GM12872 (cell line): ENCODE results near the gene LSG1.

Source experiments
- TF ChIP-seq, protein P1 (sequence below): IDR thresholded peaks from 3 replicates; pipeline ENCODE4 v1.5.1; 2011; ENCODE audit warnings: low read depth, mild to moderate bottlenecking, low read length, moderate library complexity; ENCODE audit not compliant: insufficient read depth

LSG1 gene

DNA sequence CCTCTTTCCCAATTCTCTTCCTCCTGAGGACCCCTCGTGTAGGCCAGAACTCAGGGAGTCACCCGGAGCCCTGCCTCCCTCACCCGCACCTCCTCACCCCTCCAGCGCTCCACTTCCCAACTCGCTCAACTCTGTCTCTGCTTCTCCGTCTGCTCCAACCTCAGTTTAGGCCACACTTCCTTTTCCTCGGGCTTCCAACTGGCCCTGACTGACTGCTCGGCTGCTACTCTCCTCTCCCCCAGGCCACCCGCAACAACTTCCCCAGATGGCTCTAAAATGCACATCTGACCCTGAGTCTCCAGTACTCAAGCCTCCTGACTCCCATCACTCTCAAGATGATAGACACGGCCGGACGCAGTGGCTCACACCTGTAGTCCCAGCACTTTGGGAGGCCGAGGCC is 62.4 kb downstream of the LSG1 start:
- TF ChIP-seq, protein P1, sequence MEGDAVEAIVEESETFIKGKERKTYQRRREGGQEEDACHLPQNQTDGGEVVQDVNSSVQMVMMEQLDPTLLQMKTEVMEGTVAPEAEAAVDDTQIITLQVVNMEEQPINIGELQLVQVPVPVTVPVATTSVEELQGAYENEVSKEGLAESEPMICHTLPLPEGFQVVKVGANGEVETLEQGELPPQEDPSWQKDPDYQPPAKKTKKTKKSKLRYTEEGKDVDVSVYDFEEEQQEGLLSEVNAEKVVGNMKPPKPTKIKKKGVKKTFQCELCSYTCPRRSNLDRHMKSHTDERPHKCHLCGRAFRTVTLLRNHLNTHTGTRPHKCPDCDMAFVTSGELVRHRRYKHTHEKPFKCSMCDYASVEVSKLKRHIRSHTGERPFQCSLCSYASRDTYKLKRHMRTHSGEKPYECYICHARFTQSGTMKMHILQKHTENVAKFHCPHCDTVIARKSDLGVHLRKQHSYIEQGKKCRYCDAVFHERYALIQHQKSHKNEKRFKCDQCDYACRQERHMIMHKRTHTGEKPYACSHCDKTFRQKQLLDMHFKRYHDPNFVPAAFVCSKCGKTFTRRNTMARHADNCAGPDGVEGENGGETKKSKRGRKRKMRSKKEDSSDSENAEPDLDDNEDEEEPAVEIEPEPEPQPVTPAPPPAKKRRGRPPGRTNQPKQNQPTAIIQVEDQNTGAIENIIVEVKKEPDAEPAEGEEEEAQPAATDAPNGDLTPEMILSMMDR, result no peak

DNA sequence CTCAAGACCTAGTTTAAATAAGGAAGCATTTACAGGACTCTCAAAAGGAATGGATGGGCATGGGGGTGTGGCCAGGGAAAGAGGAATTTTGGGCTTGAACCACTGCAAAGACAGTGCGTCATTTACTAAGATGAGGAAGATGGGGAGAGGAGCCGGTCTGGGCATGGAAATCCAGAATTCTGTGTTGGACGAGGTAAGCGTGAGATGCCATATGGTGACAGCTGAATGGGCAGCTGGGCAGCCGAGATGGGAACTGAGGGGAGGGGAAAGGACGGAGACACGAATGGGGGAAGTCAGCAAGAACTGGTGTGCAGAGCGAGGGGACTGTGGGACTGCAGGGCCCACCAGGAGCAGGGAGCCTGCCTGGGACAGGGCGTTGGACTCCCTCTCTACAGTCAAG is 63.0 kb downstream of the LSG1 start:
- TF ChIP-seq, protein P1, result no peak

DNA sequence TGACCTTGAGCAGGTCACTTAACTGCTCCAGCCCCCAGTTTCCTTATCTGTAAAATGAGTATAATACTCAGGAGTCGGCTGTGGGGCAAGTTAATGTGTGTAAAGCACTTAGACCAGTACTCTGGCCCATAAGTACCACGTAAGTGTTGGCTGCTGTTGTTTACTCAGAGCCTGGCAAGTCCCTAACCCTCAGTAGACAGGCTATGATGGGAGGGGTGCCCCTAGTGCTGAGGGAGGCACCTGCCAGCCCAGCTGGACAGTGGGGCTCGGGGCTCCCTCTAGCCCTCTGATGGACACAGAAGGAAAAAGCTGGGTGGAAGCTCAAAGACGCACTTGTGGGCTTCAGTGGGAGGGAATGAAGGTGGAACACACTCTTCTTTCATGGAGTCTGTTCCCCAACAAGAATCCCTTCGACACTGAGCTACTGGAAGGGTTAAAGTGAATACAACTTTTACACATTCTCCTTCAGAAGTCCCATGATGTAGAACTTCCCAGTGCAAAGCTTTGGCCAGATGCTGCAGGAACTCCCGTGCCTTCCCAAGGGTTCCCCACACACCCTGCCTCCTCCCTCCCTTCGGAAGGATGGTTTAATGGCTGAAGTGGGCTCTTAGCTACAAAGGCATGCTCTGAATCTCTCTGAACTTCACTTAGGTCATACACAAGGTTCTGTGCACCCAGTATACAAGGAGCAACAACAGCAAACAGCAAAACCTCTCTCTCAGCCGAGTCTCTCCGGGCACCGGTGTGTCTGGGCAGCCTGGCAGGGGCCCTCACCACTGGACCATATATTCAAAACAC is 64.2 kb downstream of the LSG1 start:
- TF ChIP-seq, protein P1, result no peak

DNA sequence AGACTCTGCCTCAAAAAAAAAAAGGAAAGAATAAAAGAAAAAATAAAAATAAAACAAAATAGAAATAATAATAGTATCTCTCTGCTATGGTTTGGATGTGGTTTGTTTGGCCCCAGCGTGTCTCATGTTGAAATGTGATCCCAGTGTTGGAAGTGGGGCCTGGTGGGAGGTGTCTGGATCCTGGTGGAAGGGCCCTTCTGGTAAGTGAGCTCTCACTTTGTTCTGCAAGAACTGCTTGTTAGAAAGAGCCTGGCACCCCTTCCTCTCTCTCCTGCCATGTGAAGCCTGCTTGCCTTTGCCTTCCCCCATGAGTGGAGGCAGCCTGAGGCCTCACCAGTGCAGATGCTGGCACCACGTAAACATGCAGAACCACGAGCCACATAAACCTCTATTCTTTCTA is 65.0 kb downstream of the LSG1 start:
- TF ChIP-seq, protein P1, result no peak

DNA sequence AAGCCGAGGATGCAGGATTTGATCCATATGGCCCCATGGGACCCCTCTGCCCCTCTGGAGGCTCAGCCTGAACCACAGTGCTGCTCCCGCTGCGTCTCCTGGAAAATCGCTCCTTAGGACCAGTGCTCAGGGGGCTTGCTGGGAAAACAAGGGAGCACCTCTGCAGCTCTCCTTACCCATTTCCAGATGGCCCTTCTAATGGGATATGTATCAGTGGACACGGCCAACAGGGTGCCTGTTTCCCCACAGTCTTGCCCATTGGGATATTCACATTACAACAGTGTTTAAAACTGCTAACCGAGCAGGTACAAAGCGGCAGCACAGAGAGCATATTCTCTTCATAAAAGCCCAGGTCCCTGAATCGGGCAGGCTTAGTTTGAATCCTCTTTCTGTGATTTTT is 65.8 kb downstream of the LSG1 start:
- TF ChIP-seq, protein P1, result no peak

DNA sequence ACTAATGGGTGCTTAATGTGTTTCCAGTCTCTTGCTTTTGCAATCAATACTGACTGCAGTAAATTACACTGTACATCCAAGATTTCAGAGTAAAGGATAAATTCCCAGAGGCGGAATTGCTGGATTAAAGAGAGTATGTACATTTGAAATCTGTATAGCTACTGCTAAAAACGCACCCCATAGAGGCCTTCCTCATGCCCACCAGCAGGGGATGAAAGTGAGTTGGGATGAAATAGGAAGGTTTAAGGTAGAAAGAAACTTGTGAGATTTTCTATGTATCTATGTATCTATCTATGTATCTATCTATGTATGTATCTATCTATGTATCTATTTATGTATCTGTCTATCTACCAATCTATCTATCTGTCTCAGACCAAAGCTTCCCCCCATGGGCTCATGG is 67.2 kb downstream of the LSG1 start:
- TF ChIP-seq, protein P1, result 0 out of 3 replicates have a peak, but pooled peaks have one; percentile 27

DNA sequence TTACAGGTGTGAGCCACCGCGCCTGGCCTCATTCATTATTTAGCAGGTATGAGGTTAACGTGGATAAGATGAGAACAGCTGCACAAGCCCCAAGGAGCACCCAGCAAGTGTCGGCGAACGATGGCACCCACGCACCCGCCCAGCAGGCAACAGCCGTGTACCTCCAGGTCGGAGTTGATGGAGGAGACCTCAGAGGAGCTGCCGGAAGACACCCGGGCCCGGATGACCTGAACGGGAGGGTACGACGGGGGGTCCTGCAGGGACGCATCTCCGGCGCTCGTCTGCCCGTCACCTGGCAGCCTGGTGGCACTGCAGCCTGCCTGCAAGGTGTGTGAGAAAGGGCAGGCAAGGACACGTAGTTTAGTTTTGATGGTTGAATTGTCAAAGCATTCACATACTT is 67.9 kb downstream of the LSG1 start:
- TF ChIP-seq, protein P1, result no peak
